ENCODE data around the gene COCH.

DNA sequence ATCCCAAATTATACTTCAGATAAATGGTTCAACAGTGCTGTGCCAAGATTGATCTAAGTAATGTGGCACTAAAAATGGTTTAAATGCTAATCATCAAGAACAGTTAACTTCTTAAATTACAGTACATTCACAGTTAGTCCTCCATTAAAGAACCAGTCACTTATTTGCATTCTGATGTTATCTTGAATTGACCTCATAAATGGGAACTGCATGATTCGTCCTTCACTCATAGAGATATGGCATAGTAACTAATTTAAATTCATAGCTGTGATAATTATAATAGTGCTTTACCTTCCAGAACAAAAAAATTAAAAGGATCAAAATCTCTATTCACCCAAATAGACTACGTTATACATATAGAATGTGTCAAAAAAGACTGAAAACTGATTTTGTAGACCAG is 61.1 kb downstream of the COCH start:
- TF ChIP-seq ZNF530 (tag by site-specific recombination; IDR thresholded peaks at IDR 0.05; ENCODE audit: low read depth) (no peak), ZBTB8A (tag by site-specific recombination; IDR thresholded peaks at IDR 0.05) (no peak), ZNF24 (tag by site-specific recombination; IDR thresholded peaks at IDR 0.05) (no peak), ZFP37 (tag by site-specific recombination; IDR thresholded peaks at IDR 0.05) (no peak), ZNF184 (tag by site-specific recombination; IDR thresholded peaks at IDR 0.05) (no peak), ZNF473 (tag by site-specific recombination; IDR thresholded peaks at IDR 0.05) (no peak)
- TF ChIP-seq, protein P1, sequence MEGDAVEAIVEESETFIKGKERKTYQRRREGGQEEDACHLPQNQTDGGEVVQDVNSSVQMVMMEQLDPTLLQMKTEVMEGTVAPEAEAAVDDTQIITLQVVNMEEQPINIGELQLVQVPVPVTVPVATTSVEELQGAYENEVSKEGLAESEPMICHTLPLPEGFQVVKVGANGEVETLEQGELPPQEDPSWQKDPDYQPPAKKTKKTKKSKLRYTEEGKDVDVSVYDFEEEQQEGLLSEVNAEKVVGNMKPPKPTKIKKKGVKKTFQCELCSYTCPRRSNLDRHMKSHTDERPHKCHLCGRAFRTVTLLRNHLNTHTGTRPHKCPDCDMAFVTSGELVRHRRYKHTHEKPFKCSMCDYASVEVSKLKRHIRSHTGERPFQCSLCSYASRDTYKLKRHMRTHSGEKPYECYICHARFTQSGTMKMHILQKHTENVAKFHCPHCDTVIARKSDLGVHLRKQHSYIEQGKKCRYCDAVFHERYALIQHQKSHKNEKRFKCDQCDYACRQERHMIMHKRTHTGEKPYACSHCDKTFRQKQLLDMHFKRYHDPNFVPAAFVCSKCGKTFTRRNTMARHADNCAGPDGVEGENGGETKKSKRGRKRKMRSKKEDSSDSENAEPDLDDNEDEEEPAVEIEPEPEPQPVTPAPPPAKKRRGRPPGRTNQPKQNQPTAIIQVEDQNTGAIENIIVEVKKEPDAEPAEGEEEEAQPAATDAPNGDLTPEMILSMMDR (tag by site-specific recombination; IDR thresholded peaks at IDR 0.05): no peak
- TF ChIP-seq, protein P2, sequence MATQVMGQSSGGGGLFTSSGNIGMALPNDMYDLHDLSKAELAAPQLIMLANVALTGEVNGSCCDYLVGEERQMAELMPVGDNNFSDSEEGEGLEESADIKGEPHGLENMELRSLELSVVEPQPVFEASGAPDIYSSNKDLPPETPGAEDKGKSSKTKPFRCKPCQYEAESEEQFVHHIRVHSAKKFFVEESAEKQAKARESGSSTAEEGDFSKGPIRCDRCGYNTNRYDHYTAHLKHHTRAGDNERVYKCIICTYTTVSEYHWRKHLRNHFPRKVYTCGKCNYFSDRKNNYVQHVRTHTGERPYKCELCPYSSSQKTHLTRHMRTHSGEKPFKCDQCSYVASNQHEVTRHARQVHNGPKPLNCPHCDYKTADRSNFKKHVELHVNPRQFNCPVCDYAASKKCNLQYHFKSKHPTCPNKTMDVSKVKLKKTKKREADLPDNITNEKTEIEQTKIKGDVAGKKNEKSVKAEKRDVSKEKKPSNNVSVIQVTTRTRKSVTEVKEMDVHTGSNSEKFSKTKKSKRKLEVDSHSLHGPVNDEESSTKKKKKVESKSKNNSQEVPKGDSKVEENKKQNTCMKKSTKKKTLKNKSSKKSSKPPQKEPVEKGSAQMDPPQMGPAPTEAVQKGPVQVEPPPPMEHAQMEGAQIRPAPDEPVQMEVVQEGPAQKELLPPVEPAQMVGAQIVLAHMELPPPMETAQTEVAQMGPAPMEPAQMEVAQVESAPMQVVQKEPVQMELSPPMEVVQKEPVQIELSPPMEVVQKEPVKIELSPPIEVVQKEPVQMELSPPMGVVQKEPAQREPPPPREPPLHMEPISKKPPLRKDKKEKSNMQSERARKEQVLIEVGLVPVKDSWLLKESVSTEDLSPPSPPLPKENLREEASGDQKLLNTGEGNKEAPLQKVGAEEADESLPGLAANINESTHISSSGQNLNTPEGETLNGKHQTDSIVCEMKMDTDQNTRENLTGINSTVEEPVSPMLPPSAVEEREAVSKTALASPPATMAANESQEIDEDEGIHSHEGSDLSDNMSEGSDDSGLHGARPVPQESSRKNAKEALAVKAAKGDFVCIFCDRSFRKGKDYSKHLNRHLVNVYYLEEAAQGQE (tag by site-specific recombination; IDR thresholded peaks at IDR 0.05): no peak
- TF ChIP-seq, protein P3, sequence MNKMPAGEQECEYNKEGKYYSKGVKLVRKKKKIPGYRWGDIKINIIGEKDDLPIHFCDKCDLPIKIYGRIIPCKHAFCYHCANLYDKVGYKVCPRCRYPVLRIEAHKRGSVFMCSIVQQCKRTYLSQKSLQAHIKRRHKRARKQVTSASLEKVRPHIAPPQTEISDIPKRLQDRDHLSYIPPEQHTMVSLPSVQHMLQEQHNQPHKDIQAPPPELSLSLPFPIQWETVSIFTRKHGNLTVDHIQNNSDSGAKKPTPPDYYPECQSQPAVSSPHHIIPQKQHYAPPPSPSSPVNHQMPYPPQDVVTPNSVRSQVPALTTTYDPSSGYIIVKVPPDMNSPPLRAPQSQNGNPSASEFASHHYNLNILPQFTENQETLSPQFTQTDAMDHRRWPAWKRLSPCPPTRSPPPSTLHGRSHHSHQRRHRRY (tag by site-specific recombination; IDR thresholded peaks at IDR 0.05): no peak
